HEK293 (cell line): ENCODE measurements around the gene WDR1.

ENCODE experiments used
- CTCF ChIA-PET: fragments of 350-600 bp; formaldehyde crosslinking; extraction: SDS; loops from one replicate; lab custom pipeline; 2021; ENCODE audit warnings: antibody characterized with exemption; lab: Yijun Ruan, JAX
- POLR2A ChIA-PET: fragments of 300-600 bp; formaldehyde crosslinking; extraction: SDS; loops from one replicate; lab custom pipeline; 2020; ENCODE audit warnings: antibody characterized with exemption, inconsistent platforms; lab: Yijun Ruan, JAX
- H3K27ac ChIP-seq: fragments of 200-500 bp; sonication (Bioruptor generic); 2 replicates; pipeline ENCODE4 v1.5.1; 2014; ENCODE audit warnings: low read depth, low read length, control low read depth, inconsistent platforms; ENCODE audit errors: extremely low read depth
- H3K36me3 ChIP-seq, 2 experiments: fragments of 200-500 bp in 1 of 2; sonication (Bioruptor generic) in 1 of 2; 1 replicate in 1 of 2; 2 replicates in 1 of 2; pipeline ENCODE4 v1.5.1; 2014 to 2017; ENCODE audit warnings: inconsistent platforms in 2 of 2, low read length in 2 of 2; ENCODE audit not compliant: control insufficient read depth in 2 of 2, insufficient read depth in 1 of 2
- H3K4me1 ChIP-seq: fragments of 200-500 bp; sonication (Bioruptor generic); 2 replicates; pipeline ENCODE4 v1.5.1; 2014; ENCODE audit warnings: mild to moderate bottlenecking, low read length, inconsistent platforms; ENCODE audit not compliant: control insufficient read depth, insufficient read depth
- H3K4me3 ChIP-seq: 2 replicates; pipeline ENCODE4 v1.5.1; 2011; ENCODE audit warnings: low read depth, mild to moderate bottlenecking, control low read depth, low read length, moderate library complexity
- H3K9me3 ChIP-seq: fragments of 200-500 bp; sonication (Bioruptor generic); 2 replicates; pipeline ENCODE4 v1.5.1; 2014; ENCODE audit warnings: low read depth, low read length, inconsistent platforms; ENCODE audit not compliant: control insufficient read depth, insufficient read depth
- EGR2 ChIP-seq: fragments of 450-650 bp; formaldehyde crosslinking; IDR thresholded peaks from 2 replicates; pipeline ENCODE4 v1.5.1; 2016; ENCODE audit warnings: low read depth, missing biosample characterization, missing genetic modification characterization
- GFI1B ChIP-seq: fragments of 450-650 bp; formaldehyde crosslinking; IDR thresholded peaks from 2 replicates; pipeline ENCODE4 v1.5.1; 2016; ENCODE audit warnings: missing biosample characterization, missing genetic modification characterization
- GLI2 ChIP-seq: fragments of 450-650 bp; formaldehyde crosslinking; IDR thresholded peaks from 2 replicates; pipeline ENCODE4; 2017; ENCODE audit warnings: missing biosample characterization, missing genetic modification characterization, low read depth, borderline replicate concordance
- MYNN ChIP-seq: fragments of 450-650 bp; formaldehyde crosslinking; IDR thresholded peaks from 2 replicates; pipeline ENCODE4 v1.5.1; 2016; ENCODE audit warnings: missing biosample characterization, missing genetic modification characterization, borderline replicate concordance
- ZBTB17 ChIP-seq: fragments of 450-650 bp; formaldehyde crosslinking; IDR thresholded peaks from 2 replicates; pipeline ENCODE4 v1.5.1; 2016; ENCODE audit warnings: missing biosample characterization, missing genetic modification characterization
- ZNF184 ChIP-seq: fragments of 450-650 bp; IDR thresholded peaks from 2 replicates; pipeline ENCODE4 v1.5.1; 2018; ENCODE audit warnings: missing biosample characterization, mild to moderate bottlenecking, missing genetic modification characterization
- ZNF19 ChIP-seq: fragments of 450-650 bp; formaldehyde crosslinking; IDR thresholded peaks from 2 replicates; pipeline ENCODE4; 2016; ENCODE audit warnings: missing biosample characterization, missing genetic modification characterization, low read depth
- ZNF2 ChIP-seq: fragments of 450-650 bp; formaldehyde crosslinking; IDR thresholded peaks from 2 replicates; pipeline ENCODE4 v1.5.1; 2016; ENCODE audit warnings: missing biosample characterization, missing genetic modification characterization
- ZNF248 ChIP-seq: fragments of 450-650 bp; formaldehyde crosslinking; IDR thresholded peaks from 2 replicates; pipeline ENCODE4 v1.5.1; 2017; ENCODE audit warnings: missing biosample characterization, missing genetic modification characterization
- ZNF274 ChIP-seq, 2 experiments: fragments of 200-500 bp in 1 of 2; fragments of 450-650 bp in 1 of 2; sonication (Bioruptor generic) in 1 of 2; formaldehyde crosslinking in 1 of 2; IDR thresholded peaks; 2 replicates each; pipeline versions ENCODE4 v1.5.1 to v1.6.1; 2014 to 2016; ENCODE audit warnings: borderline replicate concordance in 1 of 2, inconsistent platforms in 1 of 2, low read length in 1 of 2, missing biosample characterization in 1 of 2, missing genetic modification characterization in 1 of 2
- ZNF362 ChIP-seq: fragments of 450-650 bp; formaldehyde crosslinking; IDR thresholded peaks from 2 replicates; pipeline ENCODE4 v1.5.1; 2016; ENCODE audit warnings: missing biosample characterization, missing genetic modification characterization
- ZNF398 ChIP-seq: fragments of 450-650 bp; formaldehyde crosslinking; IDR thresholded peaks from 2 replicates; pipeline ENCODE4 v1.5.1; 2017; ENCODE audit warnings: missing biosample characterization, missing genetic modification characterization
- ZNF404 ChIP-seq: fragments of 450-650 bp; formaldehyde crosslinking; IDR thresholded peaks from 2 replicates; pipeline ENCODE4 v1.5.1; 2017; ENCODE audit warnings: missing biosample characterization, missing genetic modification characterization
- ZNF473 ChIP-seq: fragments of 450-650 bp; formaldehyde crosslinking; IDR thresholded peaks from 2 replicates; pipeline ENCODE4 v1.5.1; 2017; ENCODE audit warnings: missing biosample characterization, missing genetic modification characterization
- ZNF514 ChIP-seq: fragments of 450-650 bp; formaldehyde crosslinking; IDR thresholded peaks from 2 replicates; pipeline ENCODE4 v1.5.1; 2016; ENCODE audit warnings: missing biosample characterization, missing genetic modification characterization
- ZNF529 ChIP-seq: fragments of 450-650 bp; formaldehyde crosslinking; IDR thresholded peaks from 2 replicates; pipeline ENCODE4 v1.5.1; 2017; ENCODE audit warnings: missing genetic modification characterization, missing biosample characterization; ENCODE audit not compliant: insufficient replicate concordance
- ZNF561 ChIP-seq: fragments of 450-650 bp; IDR thresholded peaks from 2 replicates; pipeline ENCODE4 v1.5.1; 2018; ENCODE audit warnings: missing biosample characterization, missing genetic modification characterization, borderline replicate concordance
- ZNF600 ChIP-seq: fragments of 450-650 bp; formaldehyde crosslinking; IDR thresholded peaks from 2 replicates; pipeline ENCODE4 v1.5.1; 2016; ENCODE audit warnings: missing biosample characterization, missing genetic modification characterization
- ZNF624 ChIP-seq: fragments of 450-650 bp; formaldehyde crosslinking; IDR thresholded peaks from 2 replicates; pipeline ENCODE4 v1.5.1; 2017; ENCODE audit warnings: missing biosample characterization, missing genetic modification characterization
- ZNF670 ChIP-seq: fragments of 450-650 bp; formaldehyde crosslinking; IDR thresholded peaks from 2 replicates; pipeline ENCODE4 v1.5.1; 2016; ENCODE audit warnings: missing biosample characterization, missing genetic modification characterization, low read depth
- ZNF785 ChIP-seq: fragments of 450-650 bp; formaldehyde crosslinking; IDR thresholded peaks from 2 replicates; pipeline ENCODE4 v1.5.1; 2016; ENCODE audit warnings: missing biosample characterization, missing genetic modification characterization
- TF ChIP-seq, protein P1 (sequence below): sonication (generic); formaldehyde crosslinking; IDR thresholded peaks from 2 replicates; pipeline ENCODE4 v1.8.1; 2022; ENCODE audit warnings: mild to moderate bottlenecking, moderate library complexity, missing genetic modification reagents
- TF ChIP-seq, protein P2 (sequence below): fragments of 450-650 bp; formaldehyde crosslinking; IDR thresholded peaks from 2 replicates; pipeline ENCODE4 v1.5.1; 2016; ENCODE audit warnings: missing biosample characterization, missing genetic modification characterization, low read depth

The WDR1 gene

GRCh38 chr4:10085828-10086505, 30.6 kb downstream of the WDR1 start:
- TF ChIP-seq ZNF248 (tag by site-specific recombination) (no peak), ZNF670 (tag by site-specific recombination) (no peak), ZNF785 (tag by site-specific recombination) (no peak), ZNF184 (tag by site-specific recombination) (no peak), ZNF624 (no peak), ZNF19 (tag by site-specific recombination) (no peak), GFI1B (tag by site-specific recombination) (no peak)
- TF ChIP-seq, protein P1, sequence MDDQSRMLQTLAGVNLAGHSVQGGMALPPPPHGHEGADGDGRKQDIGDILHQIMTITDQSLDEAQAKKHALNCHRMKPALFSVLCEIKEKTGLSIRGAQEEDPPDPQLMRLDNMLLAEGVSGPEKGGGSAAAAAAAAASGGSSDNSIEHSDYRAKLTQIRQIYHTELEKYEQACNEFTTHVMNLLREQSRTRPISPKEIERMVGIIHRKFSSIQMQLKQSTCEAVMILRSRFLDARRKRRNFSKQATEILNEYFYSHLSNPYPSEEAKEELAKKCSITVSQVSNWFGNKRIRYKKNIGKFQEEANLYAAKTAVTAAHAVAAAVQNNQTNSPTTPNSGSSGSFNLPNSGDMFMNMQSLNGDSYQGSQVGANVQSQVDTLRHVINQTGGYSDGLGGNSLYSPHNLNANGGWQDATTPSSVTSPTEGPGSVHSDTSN, result no peak
- no peaks in the 10 kb centered on the region for H3K9me3 ChIP-seq
- ChIA-PET CTCF (no interaction called here), POLR2A (no interaction called here)
- no peaks in the 10 kb centered on the region for H3K4me1 ChIP-seq
- no peak overlapping the region for H3K4me3 ChIP-seq
- H3K36me3 ChIP-seq, result peaks cover 0 to 98% of the 10 kb centered on the region in 2 experiments; a peak in 1 of 3 replicates
- no peak overlapping the region for H3K27ac ChIP-seq

- Histone ChIP-seq H3K9me3 (no peaks in the 10 kb centered on the region), H3K27ac (no peak overlapping the region), H3K4me1 (no peaks in the 10 kb centered on the region), H3K36me3 (peaks cover 0 to 98% of the 10 kb centered on the region in 2 experiments; a peak in 1 of 3 replicates), H3K4me3 (no peak overlapping the region)
- ChIA-PET CTCF (no interaction called here), POLR2A (no interaction called here)
- TF ChIP-seq ZNF2 (tag by site-specific recombination) (no peak), ZNF514 (tag by site-specific recombination) (no peak), ZNF362 (tag by site-specific recombination) (no peak), GLI2 (tag by site-specific recombination) (no peak), ZNF274 (IDR thresholded peaks at IDR 0.05; ENCODE audit: low read length) (no peak), ZNF274 (tag by site-specific recombination; IDR thresholded peaks at IDR 0.05; ENCODE audit: borderline replicate concordance) (no peak), ZBTB17 (tag by site-specific recombination) (no peak), ZNF561 (tag by site-specific recombination) (no peak), ZNF473 (tag by site-specific recombination) (no peak), EGR2 (tag by site-specific recombination) (no peak), ZNF600 (tag by site-specific recombination) (no peak), ZNF398 (tag by site-specific recombination) (no peak), ZNF404 (no peak), MYNN (tag by site-specific recombination) (no peak), ZNF529 (no peak)
- TF ChIP-seq, protein P2, sequence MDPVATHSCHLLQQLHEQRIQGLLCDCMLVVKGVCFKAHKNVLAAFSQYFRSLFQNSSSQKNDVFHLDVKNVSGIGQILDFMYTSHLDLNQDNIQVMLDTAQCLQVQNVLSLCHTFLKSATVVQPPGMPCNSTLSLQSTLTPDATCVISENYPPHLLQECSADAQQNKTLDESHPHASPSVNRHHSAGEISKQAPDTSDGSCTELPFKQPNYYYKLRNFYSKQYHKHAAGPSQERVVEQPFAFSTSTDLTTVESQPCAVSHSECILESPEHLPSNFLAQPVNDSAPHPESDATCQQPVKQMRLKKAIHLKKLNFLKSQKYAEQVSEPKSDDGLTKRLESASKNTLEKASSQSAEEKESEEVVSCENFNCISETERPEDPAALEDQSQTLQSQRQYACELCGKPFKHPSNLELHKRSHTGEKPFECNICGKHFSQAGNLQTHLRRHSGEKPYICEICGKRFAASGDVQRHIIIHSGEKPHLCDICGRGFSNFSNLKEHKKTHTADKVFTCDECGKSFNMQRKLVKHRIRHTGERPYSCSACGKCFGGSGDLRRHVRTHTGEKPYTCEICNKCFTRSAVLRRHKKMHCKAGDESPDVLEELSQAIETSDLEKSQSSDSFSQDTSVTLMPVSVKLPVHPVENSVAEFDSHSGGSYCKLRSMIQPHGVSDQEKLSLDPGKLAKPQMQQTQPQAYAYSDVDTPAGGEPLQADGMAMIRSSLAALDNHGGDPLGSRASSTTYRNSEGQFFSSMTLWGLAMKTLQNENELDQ (tag by site-specific recombination), result no peak
Measured at GRCh38 chr4:10085386-10085785, 31.2 kb downstream of the WDR1 start.
